K562 (cell line): Measurements from ENCODE around the gene ZNF620. TPM values are rescaled to one million over a fixed set of nuclear protein-coding genes. Genes with fewer than 3 reads are reported as not detected.
"Not testable (repeated sequence)": the region's sequence is repeated elsewhere in the genome, so short reads cannot be mapped to it uniquely, and the experiment has no call there.

Experiments
- ATAC-seq: fragments of 200-7000 bp; cut with Tn5 transposase; 3 replicates; pipeline ENCODE4 v1.9.1; 2020; ENCODE audit warnings: moderate library complexity
- BruUV-seq: library from RNA; stranded (reverse); fragments of 400-500 nt; replicated peaks from 2 replicates; lab custom pipeline; 2021; lab: Mats Ljungman, UMichigan
- CTCF ChIA-PET: fragments of 300-600 bp; formaldehyde crosslinking; extraction: SDS; loops from one replicate; lab custom pipeline; 2021; ENCODE audit warnings: low intra/inter-chr PET ratio; lab: Yijun Ruan, JAX
- POLR2A ChIA-PET: fragments of 300-600, 350-650 bp; sonication (Branson Sonifier 250); formaldehyde crosslinking; extraction: SDS; loops from one replicate; lab custom pipeline; 2021; ENCODE audit warnings: antibody characterized with exemption, inconsistent platforms; lab: Yijun Ruan, JAX
- DNase-seq, 4 experiments: peaks; one replicate each; pipeline versions ENCODE4 v3.0.0 to v3.0.0-alpha.2; 2011 to 2018; ENCODE audit warnings: low spot score in 3 of 4, mixed read lengths in 3 of 4; ENCODE audit errors: extremely low read depth in 1 of 4
- FAIRE-seq: peaks from 2 replicates; lab custom pipeline; 2011; peaks lifted over from hg19 to GRCh38; lab: Jason Lieb, UNC
- H2AFZ ChIP-seq: 2 replicates; pipeline ENCODE4 v1.6.0; 2011; ENCODE audit warnings: low read depth, low read length, control low read depth, inconsistent platforms
- H3K27ac ChIP-seq: fragments of 200-600 bp; 3 replicates; pipeline ENCODE4 v1.8.0; 2011; ENCODE audit warnings: low read depth, mild to moderate bottlenecking, control low read depth, inconsistent platforms, low read length, moderate library complexity, mixed read lengths; ENCODE audit errors: extremely low read depth
- H3K27me3 ChIP-seq, 2 experiments: fragments of 300-600 bp in 1 of 2; 2 replicates in 1 of 2; 3 replicates in 1 of 2; pipeline versions ENCODE4 v1.6.0 to v1.8.0; 2011; ENCODE audit warnings: inconsistent platforms in 2 of 2, low read length in 2 of 2, mild to moderate bottlenecking in 1 of 2, mixed read lengths in 1 of 2, moderate library complexity in 1 of 2; ENCODE audit not compliant: control insufficient read depth in 2 of 2, insufficient read depth in 2 of 2
- H3K36me3 ChIP-seq: fragments of 300-600 bp; 3 replicates; pipeline ENCODE4 v1.8.0; 2011; ENCODE audit warnings: mild to moderate bottlenecking, low read length, inconsistent platforms; ENCODE audit not compliant: control insufficient read depth, insufficient read depth
- H3K4me1 ChIP-seq, 2 experiments: fragments of 200-600 bp in 1 of 2; replicated peaks in 1 of 2; 2 replicates in 1 of 2; 3 replicates in 1 of 2; pipeline versions ENCODE4 v1.5.1 to v1.8.0; 2011; ENCODE audit warnings: inconsistent platforms in 2 of 2, low read length in 2 of 2, mild to moderate bottlenecking in 1 of 2, mixed read lengths in 1 of 2, moderate library complexity in 1 of 2; ENCODE audit not compliant: control insufficient read depth in 2 of 2, insufficient read depth in 2 of 2
- H3K4me2 ChIP-seq: 2 replicates; pipeline ENCODE4 v1.6.1; 2011; ENCODE audit warnings: low read length, control low read depth, inconsistent platforms, mixed read lengths; ENCODE audit not compliant: insufficient read depth
- H3K4me3 ChIP-seq: fragments of 200-600 bp; sonication (generic), shearing (Covaris generic); 2 replicates; pipeline ENCODE4 v1.5.1; 2016; ENCODE audit warnings: control low read depth, inconsistent platforms
- H3K79me2 ChIP-seq: fragments of 200-600 bp; 3 replicates; pipeline ENCODE4 v1.8.0; 2011; ENCODE audit warnings: low read length, inconsistent platforms; ENCODE audit not compliant: control insufficient read depth, insufficient read depth
- H3K9ac ChIP-seq, 2 experiments: 2 replicates each; pipeline versions ENCODE4 v1.6.0 to v1.6.1; 2011; ENCODE audit warnings: low read depth in 2 of 2, low read length in 2 of 2, control low read depth in 1 of 2, inconsistent platforms in 1 of 2, mild to moderate bottlenecking in 1 of 2, mixed read lengths in 1 of 2; ENCODE audit not compliant: insufficient read depth in 1 of 2
- H3K9me1 ChIP-seq: one replicate; pipeline ENCODE4 v1.6.0; 2011; ENCODE audit warnings: inconsistent platforms, mild to moderate bottlenecking, low read length, moderate library complexity; ENCODE audit not compliant: control insufficient read depth, insufficient read depth
- H3K9me3 ChIP-seq: replicated peaks from 2 replicates; pipeline ENCODE4 v1.5.1; 2011; ENCODE audit warnings: low read depth, low read length, inconsistent platforms; ENCODE audit not compliant: control insufficient read depth, insufficient read depth
- H4K20me1 ChIP-seq: replicated peaks from 2 replicates; pipeline ENCODE4 v1.6.1; 2011; ENCODE audit warnings: low read length, inconsistent platforms, mixed read lengths; ENCODE audit not compliant: control insufficient read depth, insufficient read depth
- CBFA2T2 ChIP-seq: fragments of 450-650 bp; conservative IDR thresholded peaks from 2 replicates; pipeline ENCODE4 v1.6.1; 2017; ENCODE audit warnings: mild to moderate bottlenecking
- ETV5 ChIP-seq: sonication (generic); formaldehyde crosslinking; IDR thresholded peaks from 2 replicates; pipeline ENCODE4 v1.4.0; 2020; ENCODE audit warnings: low read depth, mild to moderate bottlenecking, missing genetic modification reagents
- MAZ ChIP-seq, 2 experiments: fragments of 450-650 bp in 1 of 2; sonication (generic) in 1 of 2; formaldehyde crosslinking; IDR thresholded peaks in 1 of 2; conservative IDR thresholded peaks in 1 of 2; 2 replicates each; pipeline versions ENCODE4 v1.4.0 to v1.5.0; 2020; ENCODE audit warnings: mild to moderate bottlenecking in 1 of 2, missing genetic modification reagents in 1 of 2
- POLR2A ChIP-seq: fragments of 450-650 bp; conservative IDR thresholded peaks from 2 replicates; pipeline ENCODE4 v1.6.1; 2016
- SUPT5H ChIP-seq: fragments of 450-650 bp; IDR thresholded peaks from 2 replicates; pipeline ENCODE4 v1.6.1; 2016
- ZKSCAN3 ChIP-seq: fragments of 250-450 bp; sonication (Bioruptor Pico); IDR thresholded peaks from 2 replicates; pipeline ENCODE4 v1.4.0; 2020
- ZNF121 ChIP-seq: sonication (generic); formaldehyde crosslinking; conservative IDR thresholded peaks from 2 replicates; pipeline ENCODE4 v1.8.0; 2022; ENCODE audit warnings: missing genetic modification reagents
- ZNF324 ChIP-seq: fragments of 250-450 bp; sonication (Bioruptor Pico); IDR thresholded peaks from 2 replicates; pipeline ENCODE4 v1.4.0; 2020; ENCODE audit warnings: mild to moderate bottlenecking
- WGBS: fragments of 100-300 bp; shearing (Covaris generic); methylation state at CpG from one replicate; pipeline ENCODE4 v1.1.6; 2016; ENCODE audit warnings: low coverage, mixed read lengths; ENCODE audit not compliant: insufficient coverage; ENCODE audit errors: missing lambda C conversion rate; 5-methylcytosine and 5-hydroxymethylcytosine counted together
- in situ Hi-C: fragments of 300-500 bp; cut with MboI; formaldehyde crosslinking; loops from 4 replicates; pipeline ENCODE4 v1.15.0; 2018; ENCODE audit warnings: inconsistent platforms, mixed read lengths
- intact Hi-C: fragments of 100-400 bp; cut with micrococcal nuclease; formaldehyde crosslinking; loops from 2 replicates; pipeline ENCODE4 v1.14.2; 2022
- polyA plus RNA-seq, 8 experiments: library from polyadenylated mRNA; depleted of rRNA in 4 of 8; stranded (reverse) in 5 of 8; unstranded in 3 of 8; fragments of >200 nt; fragmentation: Nextera tagmentation in 2 of 8; fragmentation: Illumina TruSeq in 1 of 8; extraction: Ambion mirVana in 2 of 8; extraction: Trizol in 1 of 8; gene quantifications; 2 replicates each; pipeline versions ENCODE4 v1.2.1 to v1.2.3, GENCODE V29; 2011 to 2014; ENCODE audit warnings: inconsistent platforms in 1 of 8, missing spikeins in 1 of 8
- total RNA-seq, 7 experiments: library from RNA; depleted of rRNA in 6 of 7; stranded (reverse); fragments of >200 nt in 6 of 7; fragmentation: Illumina TruSeq in 2 of 7; extraction: Trizol in 2 of 7; gene quantifications; 2 replicates each; pipeline versions ENCODE4 v1.2.1 to v1.2.3, GENCODE V29; 2011 to 2021; ENCODE audit warnings: low replicate concordance in 1 of 7
- TF ChIP-seq, protein P1 (sequence below): fragments of 450-650 bp; formaldehyde crosslinking; IDR thresholded peaks from 2 replicates; pipeline ENCODE4 v1.4.0; 2020; ENCODE audit warnings: mild to moderate bottlenecking
- TF ChIP-seq, protein P2 (sequence below), 2 experiments: IDR thresholded peaks; 2 replicates each; pipeline ENCODE4 v1.6.1; 2011; ENCODE audit warnings: borderline replicate concordance in 1 of 2, control low read depth in 1 of 2, low read depth in 1 of 2, low read length in 1 of 2, mild to moderate bottlenecking in 1 of 2, mixed read lengths in 1 of 2, moderate library complexity in 1 of 2; ENCODE audit not compliant: insufficient read depth in 1 of 2, insufficient read length in 1 of 2, poor library complexity in 1 of 2, severe bottlenecking in 1 of 2; ENCODE audit errors: extremely low read depth in 1 of 2
- TF ChIP-seq, protein P3 (sequence below): fragments of 200-800 bp; sonication (Bioruptor generic); IDR thresholded peaks from 2 replicates; pipeline ENCODE4 v1.6.1; 2017; ENCODE audit warnings: missing genetic modification characterization, missing compliant biosample characterization

Gene ZNF620
- total and polyA plus RNA-seq, 9 of the 15 experiments (the other 6 are each of a cell fraction or from before 2014, with no cell fraction given) = 1.2 to 5.5 (median 3.3) TPM

DNA sequence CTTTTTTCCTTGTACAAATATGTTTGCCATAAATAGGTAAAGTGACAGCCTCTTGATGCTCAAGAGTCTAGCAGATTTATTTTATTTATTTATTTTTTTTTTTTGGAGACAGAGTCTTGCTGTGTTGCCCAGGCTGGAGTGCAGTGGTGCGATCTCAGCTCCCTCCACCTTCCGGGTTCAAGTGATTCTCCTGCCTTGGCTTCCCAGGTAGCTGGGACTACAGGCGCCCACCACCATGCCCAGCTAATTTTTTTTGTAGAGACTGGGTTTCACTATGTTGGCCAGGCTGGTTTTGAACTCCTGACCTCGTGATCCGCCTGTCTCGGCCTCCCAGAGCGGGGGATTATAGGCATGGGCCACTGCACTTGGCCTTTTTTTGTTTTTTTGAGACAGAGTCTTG lies 43.0 kb upstream of the ZNF620 start:
- H3K27ac ChIP-seq, BruUV-seq, ATAC-seq, H3K9ac ChIP-seq, H3K4me2 ChIP-seq, H3K4me3 ChIP-seq, H3K9me3 ChIP-seq, H2AFZ ChIP-seq, FAIRE-seq, H3K27me3 ChIP-seq, H3K9me1 ChIP-seq, H4K20me1 ChIP-seq, intact Hi-C loops, DNase-seq: not testable (repeated sequence)
- peak; percentile 68 for TF ChIP-seq SUPT5H
- 0 out of 2 replicates have a peak, but pooled peaks have one; percentile 3 for TF ChIP-seq CBFA2T2
- TF ChIP-seq ZNF121 (CRISPR knock-in tag) = peak; percentile 79
- TF ChIP-seq POLR2A = peak; percentile 69
- CTCF ChIA-PET = interaction anchor here (0.7 kb wide), 1 partner anchor 273 kb away, joined by 3 read pairs; no protein-coding TSS in a partner anchor
- in situ Hi-C loops = loop anchor here (25.0 kb wide), 1 partner anchor 1051 kb away; the partner anchor contains the start of gene RPSA
- POLR2A ChIA-PET = interaction anchor here (0.7 to 7.7 kb wide), 2 partner anchors 11 to 29 kb away, joined by 3 to 102 read pairs; partner anchors contain the start of gene ZNF619
- peaks cover 13 to 20% of the 10 kb centered on the region in 2 experiments for H3K4me1 ChIP-seq
- H3K79me2 ChIP-seq = peaks cover 37% of the 10 kb centered on the region
- H3K36me3 ChIP-seq = peaks cover 77% of the 10 kb centered on the region
- 79% methylated on average over 7 of the region's 7 CpGs for WGBS

DNA sequence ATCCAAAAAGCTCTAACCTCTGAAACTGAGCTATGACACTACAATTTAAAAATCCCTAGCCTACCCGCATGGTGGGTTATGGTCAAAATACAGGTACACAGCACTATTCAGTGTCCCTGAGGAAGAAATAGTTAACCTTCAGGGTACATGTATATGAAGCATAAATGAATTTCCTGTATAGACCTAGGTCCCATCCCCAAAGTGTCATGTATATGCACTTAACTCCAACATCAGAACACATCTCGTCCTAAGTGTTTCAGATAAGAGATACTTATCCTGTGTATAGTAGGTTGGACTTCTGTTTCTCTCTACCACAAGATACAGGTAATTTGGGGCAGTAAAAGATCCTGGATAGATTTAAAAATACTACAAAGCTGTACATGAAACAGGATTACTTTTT lies 42.3 kb upstream of the ZNF620 start:
- intact Hi-C loops (no loop called here), in situ Hi-C loops (loop anchor here (25.0 kb wide), 1 partner anchor 1051 kb away; the partner anchor contains the start of gene RPSA)
- no peak for DNase-seq
- Histone ChIP-seq H3K9ac (no peak overlapping the region), H3K4me2 (no peak overlapping the region), H3K9me3 (no peaks in the 10 kb centered on the region), H3K4me3 (no peak overlapping the region), H3K4me1 (peaks cover 12 to 14% of the 10 kb centered on the region in 2 experiments), H3K27me3 (no peaks in the 10 kb centered on the region), H3K36me3 (peaks cover 69% of the 10 kb centered on the region), H3K27ac (no peak overlapping the region), H3K79me2 (peaks cover 30% of the 10 kb centered on the region), H3K9me1 (peaks cover 3% of the 10 kb centered on the region), H4K20me1 (no peaks in the 10 kb centered on the region; the same call in 1 of the 2 replicates), H2AFZ (no peak overlapping the region)
- ATAC-seq = peak; percentile 23
- BruUV-seq = no TSS peak
- ChIA-PET POLR2A (interaction anchor here (0.6 to 7.7 kb wide), 4 partner anchors 10 to 126 kb away, joined by 3 to 102 read pairs (median 21); partner anchors contain the start of gene ZNF619), CTCF (no interaction called here)
- no peak for FAIRE-seq
- whole genome bisulfite sequencing = 72% methylated on average over 2 of the region's 2 CpGs
- no peak for TF ChIP-seq ETV5 (CRISPR knock-in tag)
- TF ChIP-seq ZNF324 = 0 out of 2 replicates have a peak, but pooled peaks have one; percentile 9
- TF ChIP-seq, protein P1, sequence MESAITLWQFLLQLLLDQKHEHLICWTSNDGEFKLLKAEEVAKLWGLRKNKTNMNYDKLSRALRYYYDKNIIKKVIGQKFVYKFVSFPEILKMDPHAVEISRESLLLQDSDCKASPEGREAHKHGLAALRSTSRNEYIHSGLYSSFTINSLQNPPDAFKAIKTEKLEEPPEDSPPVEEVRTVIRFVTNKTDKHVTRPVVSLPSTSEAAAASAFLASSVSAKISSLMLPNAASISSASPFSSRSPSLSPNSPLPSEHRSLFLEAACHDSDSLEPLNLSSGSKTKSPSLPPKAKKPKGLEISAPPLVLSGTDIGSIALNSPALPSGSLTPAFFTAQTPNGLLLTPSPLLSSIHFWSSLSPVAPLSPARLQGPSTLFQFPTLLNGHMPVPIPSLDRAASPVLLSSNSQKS (CRISPR knock-in tag) = 0 out of 2 replicates have a peak, but pooled peaks have one; percentile 8
- TF ChIP-seq ZKSCAN3 (CRISPR knock-in tag) = no peak
- TF ChIP-seq MAZ (CRISPR knock-in tag; conservative IDR thresholded peaks at IDR 0.05 in 1 of 2, IDR thresholded peaks at IDR 0.05 in 1 of 2) = 0 out of 4 replicates have a peak, but pooled peaks of 1 of the 2 experiments have one; percentile 17
- TF ChIP-seq, protein P2, sequence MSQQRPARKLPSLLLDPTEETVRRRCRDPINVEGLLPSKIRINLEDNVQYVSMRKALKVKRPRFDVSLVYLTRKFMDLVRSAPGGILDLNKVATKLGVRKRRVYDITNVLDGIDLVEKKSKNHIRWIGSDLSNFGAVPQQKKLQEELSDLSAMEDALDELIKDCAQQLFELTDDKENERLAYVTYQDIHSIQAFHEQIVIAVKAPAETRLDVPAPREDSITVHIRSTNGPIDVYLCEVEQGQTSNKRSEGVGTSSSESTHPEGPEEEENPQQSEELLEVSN (IDR thresholded peaks at IDR 0.05; ENCODE audit: borderline replicate concordance in 1 of 2, extremely low read depth in 1 of 2, insufficient read depth in 1 of 2, insufficient read length in 1 of 2, low read depth in 1 of 2, low read length in 1 of 2, poor library complexity in 1 of 2, severe bottlenecking in 1 of 2) = no peak
- TF ChIP-seq, protein P3, sequence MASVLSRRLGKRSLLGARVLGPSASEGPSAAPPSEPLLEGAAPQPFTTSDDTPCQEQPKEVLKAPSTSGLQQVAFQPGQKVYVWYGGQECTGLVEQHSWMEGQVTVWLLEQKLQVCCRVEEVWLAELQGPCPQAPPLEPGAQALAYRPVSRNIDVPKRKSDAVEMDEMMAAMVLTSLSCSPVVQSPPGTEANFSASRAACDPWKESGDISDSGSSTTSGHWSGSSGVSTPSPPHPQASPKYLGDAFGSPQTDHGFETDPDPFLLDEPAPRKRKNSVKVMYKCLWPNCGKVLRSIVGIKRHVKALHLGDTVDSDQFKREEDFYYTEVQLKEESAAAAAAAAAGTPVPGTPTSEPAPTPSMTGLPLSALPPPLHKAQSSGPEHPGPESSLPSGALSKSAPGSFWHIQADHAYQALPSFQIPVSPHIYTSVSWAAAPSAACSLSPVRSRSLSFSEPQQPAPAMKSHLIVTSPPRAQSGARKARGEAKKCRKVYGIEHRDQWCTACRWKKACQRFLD (CRISPR knock-in tag) = 0 out of 2 replicates have a peak, but pooled peaks have one; percentile 14
